IPS-20b (cell line): ENCODE measurements around the gene KRTAP9-9.

ENCODE experiments used
- H3K27ac ChIP-seq: one replicate; pipeline ENCODE4 v1.5.1; 2013; ENCODE audit warnings: low read length
- H3K27me3 ChIP-seq: 2 replicates; pipeline ENCODE4 v1.6.1; 2013; ENCODE audit warnings: mild to moderate bottlenecking, low read length, inconsistent platforms; ENCODE audit not compliant: insufficient read depth
- H3K36me3 ChIP-seq: 2 replicates; pipeline ENCODE4 v1.6.1; 2013; ENCODE audit warnings: low read depth, mild to moderate bottlenecking, inconsistent platforms, low read length, moderate library complexity; ENCODE audit not compliant: insufficient read depth
- H3K4me1 ChIP-seq: 2 replicates; pipeline ENCODE4 v1.6.1; 2013; ENCODE audit warnings: mild to moderate bottlenecking, control low read depth, inconsistent platforms, low read length, moderate library complexity; ENCODE audit not compliant: insufficient read depth
- H3K4me3 ChIP-seq: 2 replicates; pipeline ENCODE4 v1.5.1; 2013; ENCODE audit warnings: mild to moderate bottlenecking, low read length, inconsistent platforms
- H3K9ac ChIP-seq: 2 replicates; pipeline ENCODE4 v1.6.1; 2013; ENCODE audit warnings: low read depth, mild to moderate bottlenecking, inconsistent platforms, low read length, moderate library complexity
- H3K9me3 ChIP-seq: 2 replicates; pipeline ENCODE4 v1.6.1; 2013; ENCODE audit warnings: mild to moderate bottlenecking, low read depth, low read length, inconsistent platforms; ENCODE audit not compliant: insufficient read depth

The KRTAP9-9 gene

DNA sequence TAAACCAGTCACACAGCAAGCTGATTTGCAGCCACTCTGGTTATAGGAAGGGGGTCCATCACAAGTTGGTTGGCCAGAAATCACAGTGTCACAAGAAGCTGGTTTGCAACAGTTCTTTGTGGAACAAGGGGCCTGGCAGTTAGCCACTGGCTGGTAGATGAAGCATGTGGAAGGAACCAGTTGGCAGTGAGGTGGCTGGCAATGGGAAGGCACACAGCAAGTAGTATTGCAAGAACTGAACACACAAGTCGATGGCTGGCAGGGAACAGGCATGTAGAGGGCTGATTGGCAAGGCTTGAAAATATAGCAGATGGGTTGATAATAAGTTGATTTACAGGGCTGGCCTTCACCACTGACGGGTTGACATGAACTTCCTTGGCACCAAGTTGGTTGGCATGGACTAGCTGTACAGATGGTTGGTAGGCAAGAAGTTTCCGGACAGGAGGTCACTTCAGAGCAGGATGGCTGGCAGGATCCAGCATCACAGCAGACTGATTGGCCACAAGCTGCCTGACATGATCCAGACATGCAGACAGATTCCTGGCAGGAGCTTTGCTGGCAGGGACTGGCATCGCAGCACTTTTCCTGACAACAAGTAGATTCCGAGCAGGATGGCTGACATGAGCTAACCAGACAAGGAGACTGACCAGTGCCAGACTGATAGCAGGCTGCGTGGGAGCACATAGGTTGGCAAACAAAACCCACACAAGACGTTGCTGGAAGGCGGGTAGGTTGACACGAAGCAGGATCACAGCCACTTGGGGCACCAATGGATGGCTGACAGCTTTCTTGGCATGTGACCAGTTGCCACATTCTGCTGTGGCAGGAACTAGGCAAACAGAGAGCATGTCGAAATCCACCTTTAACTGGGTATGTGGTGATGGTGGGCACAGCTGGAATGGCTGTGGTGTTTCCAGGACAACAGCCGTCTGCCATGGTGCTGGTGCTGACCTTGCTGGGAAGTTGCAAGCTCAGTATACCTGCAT is 47.0 kb downstream of the KRTAP9-9 start, which contains the start of gene KRTAP29-1:
KRTAP29-1 (minus strand) TSS at position 936 of the 986 bp plus-strand sequence; CDS start at position 936, 0 bp downstream.
- H3K4me3 ChIP-seq = no peak within 1 kb of the TSS
- H3K27ac ChIP-seq = no peak within 1 kb of the TSS
- H3K27me3 ChIP-seq = no peaks in the 10 kb centered on the region
- H3K9me3 ChIP-seq = no peaks in the 10 kb centered on the region
- no peaks in the 10 kb centered on the region for H3K36me3 ChIP-seq
- H3K9ac ChIP-seq = no peak within 1 kb of the TSS
- no peaks in the 10 kb centered on the region for H3K4me1 ChIP-seq

DNA sequence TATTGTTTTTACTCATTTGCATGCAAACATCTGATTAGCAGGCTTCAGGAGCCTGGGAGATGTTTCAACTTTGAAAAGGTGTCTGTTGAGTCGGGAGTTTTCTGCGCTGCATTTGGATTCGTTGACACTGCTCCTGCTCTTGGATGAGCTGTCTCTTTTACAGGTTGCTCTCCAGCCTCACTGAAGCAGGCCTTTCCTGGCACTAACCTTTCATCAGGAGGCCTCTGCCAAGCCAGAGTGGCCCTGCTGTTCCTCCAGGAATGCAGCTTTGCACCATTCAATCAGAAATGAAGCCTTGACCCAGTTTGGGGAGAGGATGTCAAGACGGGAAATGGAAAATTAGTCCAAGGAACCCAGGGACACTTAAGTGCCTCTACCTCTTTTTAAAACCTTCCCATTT is 47.8 kb downstream of the KRTAP9-9 start:
- Histone ChIP-seq H3K9ac (no peak overlapping the region), H3K27me3 (no peaks in the 10 kb centered on the region), H3K4me3 (no peak overlapping the region), H3K27ac (no peak overlapping the region), H3K9me3 (no peaks in the 10 kb centered on the region), H3K4me1 (no peaks in the 10 kb centered on the region), H3K36me3 (no peaks in the 10 kb centered on the region)

DNA sequence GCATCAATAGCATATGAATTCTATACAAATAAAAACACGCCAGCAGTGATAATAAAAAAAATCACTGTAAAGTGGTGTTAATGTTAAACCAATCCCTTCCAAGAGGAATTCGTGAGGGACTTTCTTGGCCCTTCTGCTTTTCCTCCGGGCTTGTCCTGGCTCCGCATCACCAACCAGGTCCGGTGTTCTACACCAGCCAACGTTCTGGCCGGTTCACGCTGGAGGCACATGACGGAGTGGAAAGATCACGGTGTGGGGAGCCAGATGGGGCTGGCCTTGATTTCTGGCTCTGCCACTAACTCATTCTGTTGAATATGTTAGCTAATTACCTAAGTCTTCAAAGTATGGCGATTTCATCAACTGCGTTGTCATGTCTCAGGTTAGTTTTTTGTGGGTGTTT is 48.9 kb downstream of the KRTAP9-9 start:
- Histone ChIP-seq H3K4me3 (no peak overlapping the region), H3K9me3 (no peaks in the 10 kb centered on the region), H3K4me1 (no peaks in the 10 kb centered on the region), H3K27me3 (no peaks in the 10 kb centered on the region), H3K36me3 (no peaks in the 10 kb centered on the region), H3K27ac (no peak overlapping the region), H3K9ac (no peak overlapping the region)
